OCI-LY7 (cell line): ENCODE results near the gene SECTM1.

Source experiments
- CTCF ChIP-seq: fragments of 200-600 bp; sonication (generic); conservative IDR thresholded peaks from 2 replicates; pipeline ENCODE4 v1.5.1; 2014; ENCODE audit warnings: mild to moderate bottlenecking, antibody characterized with exemption, low read length, moderate library complexity, mixed read lengths
- EZH2phosphoT487 ChIP-seq: fragments of 200-600 bp; sonication (generic); IDR thresholded peaks from 2 replicates; pipeline ENCODE4 v1.6.1; 2018; ENCODE audit warnings: low read depth, borderline replicate concordance, mild to moderate bottlenecking, mixed run types, antibody characterized with exemption, low read length, moderate library complexity, mixed read lengths

DNA sequence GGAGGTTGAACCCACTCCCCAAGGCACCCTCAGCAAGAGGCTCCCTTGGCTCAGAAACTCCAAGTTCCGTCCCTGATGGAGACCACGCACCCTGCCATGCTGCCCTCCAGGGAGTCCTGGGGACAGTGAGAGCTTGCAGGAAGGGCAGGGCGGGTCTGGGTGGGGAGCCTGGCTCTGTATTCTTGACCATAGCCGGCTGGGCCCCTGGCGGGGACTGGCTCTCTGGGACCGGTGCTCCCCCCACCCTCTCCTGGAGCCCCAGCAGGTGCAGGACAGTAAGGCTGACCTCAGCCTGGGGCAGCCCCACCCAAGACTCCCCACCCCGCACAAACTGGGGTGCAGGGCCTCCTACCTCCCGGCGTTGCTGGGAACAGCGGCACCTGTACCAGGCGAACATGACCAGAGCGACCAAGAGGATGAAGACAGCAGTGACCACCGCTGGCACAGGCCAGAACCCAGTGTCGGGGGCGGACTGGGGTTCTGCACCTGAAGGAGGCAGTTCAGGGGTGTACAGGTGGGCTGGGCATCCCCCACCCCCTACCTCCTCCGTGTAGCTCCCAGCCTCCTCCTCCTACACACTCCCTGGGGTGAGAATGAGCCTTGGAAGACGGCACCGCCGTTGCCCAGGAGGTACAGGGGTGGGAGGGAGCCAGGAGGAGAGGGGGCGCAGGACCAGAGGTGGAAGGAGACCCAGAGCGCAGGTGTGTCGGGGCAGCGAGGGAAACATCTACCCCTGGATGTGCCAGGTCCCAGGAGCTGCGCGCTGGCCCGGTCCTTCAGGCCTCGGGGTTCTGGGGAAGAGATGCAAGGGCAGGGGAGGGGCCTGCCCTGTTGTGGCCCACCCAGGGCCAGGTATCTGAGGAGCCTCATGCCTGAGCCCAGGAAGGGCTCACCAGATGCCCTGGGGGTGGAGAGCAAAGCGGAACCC, 10.8 kb downstream of the SECTM1 start:
- no peak for TF ChIP-seq CTCF
- TF ChIP-seq EZH2phosphoT487 = no peak
